Left colon (tissue), 2 donors: ENCODE measurements around the gene TRMT6. TPM values are rescaled to one million over a fixed set of nuclear protein-coding genes. Genes with fewer than 3 reads are reported as not detected.

Experiments
- ATAC-seq: fragments of 200-7000 bp; cut with Tn5 transposase; one replicate; pipeline ENCODE4 v1.9.1; 2020; ENCODE audit warnings: mild to moderate bottlenecking, moderate library complexity
- DNase-seq, 2 donors: peaks; one replicate each; pipeline ENCODE4 v3.0.0-alpha.2; 2020
- intact Hi-C, 2 donors: fragments of 100-400 bp; cut with DNase I in 1 of 2; cut with micrococcal nuclease in 1 of 2; formaldehyde crosslinking; loops; one replicate each; pipeline versions ENCODE4 v1.11.2 to v1.14.0; 2022; cut with DNase I, micrococcal nuclease
- total RNA-seq, 2 donors: library from RNA; stranded (reverse); fragmentation: NEBNext Ultra II Directional; extraction: Animal tissue kit (Norgen Biotek cat#: 25700); gene quantifications; one replicate each; pipeline ENCODE4 v1.2.1, GENCODE V29; 2021
- donor health status: DM: no; HTN: no; CAD: no.
- donor health status: DM: yes; HTN: yes; CAD: no.

The TRMT6 gene
- total RNA-seq, 2 donors from 2014 or later: 8.1 to 9.7 TPM

GRCh38 chr20:5918856-5919625 is 31.3 kb downstream of the TRMT6 start:
- ATAC-seq: no peak
- intact Hi-C loops: no loop called here
- no peak for DNase-seq

GRCh38 chr20:5914859-5915258 is 35.5 kb downstream of the TRMT6 start:
- intact Hi-C loops: no loop called here
- no peak for DNase-seq
- no peak for ATAC-seq

- intact Hi-C loops: no loop called here
- DNase-seq: no peak
- no peak for ATAC-seq
Measured at GRCh38 chr20:5913166-5913565, 37.2 kb downstream of the TRMT6 start.

- ATAC-seq (no peak), DNase-seq (no peak)
- intact Hi-C loops: no loop called here
Measured at GRCh38 chr20:5910186-5910585, 40.1 kb downstream of the TRMT6 start.

GRCh38 chr20:5908981-5909380 is 41.4 kb downstream of the TRMT6 start:
- intact Hi-C loops: no loop called here
- ATAC-seq (no peak), DNase-seq (no peak)

- ATAC-seq: no peak
- no peak for DNase-seq
- intact Hi-C loops: no loop called here
Measured at GRCh38 chr20:5900908-5901307, 49.4 kb downstream of the TRMT6 start.

GRCh38 chr20:5899444-5899843 is 50.9 kb downstream of the TRMT6 start:
- DNase-seq: no peak
- intact Hi-C loops: no loop called here
- ATAC-seq: no peak

GRCh38 chr20:5895626-5896025 is 54.7 kb downstream of the TRMT6 start:
- ATAC-seq (no peak), DNase-seq (no peak)
- intact Hi-C loops: no loop called here

GRCh38 chr20:5893621-5894020 is 56.7 kb downstream of the TRMT6 start:
- ATAC-seq: no peak
- intact Hi-C loops: no loop called here
- DNase-seq: no peak

- no peak for ATAC-seq
- DNase-seq: no peak
- intact Hi-C loops: no loop called here
Measured at GRCh38 chr20:5893052-5893451, 57.3 kb downstream of the TRMT6 start.

GRCh38 chr20:5890773-5891441 is 59.4 kb downstream of the TRMT6 start:
- no peak for ATAC-seq
- intact Hi-C loops: no loop called here
- DNase-seq: no peak

- ATAC-seq (no peak), DNase-seq (no peak)
- intact Hi-C loops: no loop called here
Measured at GRCh38 chr20:5888041-5888440, 62.3 kb downstream of the TRMT6 start.

GRCh38 chr20:5887386-5887785 is 62.9 kb downstream of the TRMT6 start:
- no peak for DNase-seq
- intact Hi-C loops: no loop called here
- ATAC-seq: no peak

Other genes starting within 250 kb of the TRMT6 start
- gene SHLD1, start 200.1 kb downstream of the TRMT6 start, total RNA-seq: 10 to 100 TPM in 1 of 2 donors, 1 to 10 TPM in 1; 8.1 to 10.5 TPM
- gene CHGB, start 39.0 kb downstream of the TRMT6 start, total RNA-seq: 1 to 10 TPM; 3.4 to 4.2 TPM
- gene MCM8, start 119 bp upstream of the TRMT6 start, total RNA-seq: 1 to 10 TPM; 4.6 to 5.9 TPM
- gene CRLS1, start 55.6 kb upstream of the TRMT6 start, total RNA-seq: 10 to 100 TPM; 42.7 to 47.7 TPM
- gene LRRN4, start 103.5 kb upstream of the TRMT6 start, total RNA-seq: not detected
- gene FERMT1, start 172.5 kb upstream of the TRMT6 start, total RNA-seq: 10 to 100 TPM; 62.0 to 79.7 TPM